Activated naive CD4-positive, alpha-beta T cell treated with Interleukin-2 at 50 U/mL for 16 hours (primary cell): ENCODE measurements around the gene LRRC8C.
A peak's percentile ranks its signal among the peaks of the same experiment; 100 is the strongest.
"Not testable (repeated sequence)": the region's sequence is repeated elsewhere in the genome, so short reads cannot be mapped to it uniquely, and the experiment has no call there.

Source experiments
- DNase-seq: peaks from one replicate; pipeline ENCODE4 v3.0.0-alpha.2; 2020

Gene LRRC8C

GRCh38 chr1:89673251-89673650 is 40.3 kb downstream of the LRRC8C start:
- DNase-seq, result no peak

GRCh38 chr1:89675677-89676076 is 42.8 kb downstream of the LRRC8C start:
- DNase-seq, result no peak

GRCh38 chr1:89681045-89681729 is 48.3 kb downstream of the LRRC8C start:
- no peak for DNase-seq

- DNase-seq, result no peak
These were observed 49.7 kb downstream of the LRRC8C start for GRCh38 chr1:89682611-89683010.

GRCh38 chr1:89685461-89685860 is 52.5 kb downstream of the LRRC8C start:
- DNase-seq, result no peak

- DNase-seq, result no peak
These were observed 53.6 kb downstream of the LRRC8C start for GRCh38 chr1:89686520-89686919.

GRCh38 chr1:89687254-89687653 is 54.3 kb downstream of the LRRC8C start:
- no peak for DNase-seq

GRCh38 chr1:89688607-89689006 is 55.7 kb downstream of the LRRC8C start:
- no peak for DNase-seq

GRCh38 chr1:89689234-89689633 is 56.3 kb downstream of the LRRC8C start:
- no peak for DNase-seq

- DNase-seq, result no peak
These were observed 57.7 kb downstream of the LRRC8C start for GRCh38 chr1:89690595-89690994.

GRCh38 chr1:89692601-89693521 is 59.9 kb downstream of the LRRC8C start:
- no peak for DNase-seq

- no peak for DNase-seq
These were observed 62.9 kb downstream of the LRRC8C start for GRCh38 chr1:89695847-89696246.

GRCh38 chr1:89697383-89697782 is 64.5 kb downstream of the LRRC8C start:
- no peak for DNase-seq

- DNase-seq, result no peak
These were observed 65.2 kb downstream of the LRRC8C start for GRCh38 chr1:89698020-89698560.

GRCh38 chr1:89698624-89699023 is 65.7 kb downstream of the LRRC8C start:
- DNase-seq, result no peak

GRCh38 chr1:89699451-89699986 is 66.6 kb downstream of the LRRC8C start:
- DNase-seq, result no peak

- DNase-seq, result peak; percentile 39
These were observed 68.9 kb downstream of the LRRC8C start for GRCh38 chr1:89701746-89702241.

GRCh38 chr1:89702520-89703045 is 69.7 kb downstream of the LRRC8C start:
- no peak for DNase-seq

- DNase-seq, result no peak
These were observed 70.5 kb downstream of the LRRC8C start for GRCh38 chr1:89703469-89703868.

GRCh38 chr1:89704014-89704413 is 71.1 kb downstream of the LRRC8C start:
- DNase-seq, result no peak

GRCh38 chr1:89704885-89705284 is 72.0 kb downstream of the LRRC8C start:
- DNase-seq, result not testable (repeated sequence)

GRCh38 chr1:89705901-89706699 is 73.2 kb downstream of the LRRC8C start:
- no peak for DNase-seq
